ENCODE measurements around the gene AGL.
"Not testable (repeated sequence)": the region's sequence is repeated elsewhere in the genome, so short reads cannot be mapped to it uniquely, and the experiment has no call there.

AGL gene

DNA sequence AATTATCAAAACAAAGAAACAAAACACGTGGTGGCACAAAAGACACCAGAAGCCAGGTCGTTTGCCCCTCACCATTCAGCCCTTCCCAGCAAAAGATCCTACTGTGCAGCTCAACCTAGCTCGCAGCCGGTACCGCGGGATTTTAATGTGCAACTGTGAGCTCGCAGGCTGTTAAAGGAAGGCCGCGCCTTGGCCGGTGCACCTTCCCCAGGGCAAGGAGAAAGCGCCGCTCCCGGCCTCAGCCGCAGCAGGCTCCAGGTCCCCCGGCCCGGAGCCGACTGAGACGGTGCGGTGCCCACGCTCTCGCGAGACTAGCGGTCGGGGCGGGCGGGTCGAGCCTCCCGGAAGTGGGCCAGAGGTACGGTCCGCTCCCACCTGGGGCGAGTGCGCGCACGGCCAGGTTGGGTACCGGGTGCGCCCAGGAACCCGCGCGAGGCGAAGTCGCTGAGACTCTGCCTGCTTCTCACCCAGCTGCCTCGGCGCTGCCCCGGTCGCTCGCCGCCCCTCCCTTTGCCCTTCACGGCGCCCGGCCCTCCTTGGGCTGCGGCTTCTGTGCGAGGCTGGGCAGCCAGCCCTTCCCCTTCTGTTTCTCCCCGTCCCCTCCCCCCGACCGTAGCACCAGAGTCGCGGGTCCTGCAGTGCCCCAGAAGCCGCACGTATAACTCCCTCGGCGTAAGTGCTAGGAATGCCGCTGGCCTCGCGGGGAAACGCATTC lies at the start of gene AGL:
AGL (plus strand) TSS at position 618 of the 715 bp plus-strand sequence. CDS start 682 bp downstream, outside the sequence.
- peak; percentile 69 to 70 for DNase-seq

DNA sequence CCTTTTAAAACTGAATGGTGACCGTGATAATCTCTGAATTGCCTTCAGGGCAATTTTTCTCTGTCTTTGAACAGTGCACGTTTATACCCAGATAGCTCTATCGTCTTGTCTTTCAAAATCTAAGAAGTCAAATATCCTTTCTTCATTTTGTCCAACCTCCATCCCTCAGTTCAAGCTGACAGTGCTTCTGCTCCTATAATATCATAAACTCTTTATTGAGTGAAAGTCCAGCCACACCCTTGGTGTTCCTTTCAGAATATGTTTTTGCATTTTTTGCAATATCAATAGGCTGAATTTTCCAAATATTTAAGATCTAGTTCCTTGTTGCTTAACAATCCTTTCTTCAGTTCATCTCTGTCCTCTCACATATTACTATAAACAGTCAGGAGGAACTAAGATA lies 48.6 kb upstream of the AGL start:
- DNase-seq = no peak

DNA sequence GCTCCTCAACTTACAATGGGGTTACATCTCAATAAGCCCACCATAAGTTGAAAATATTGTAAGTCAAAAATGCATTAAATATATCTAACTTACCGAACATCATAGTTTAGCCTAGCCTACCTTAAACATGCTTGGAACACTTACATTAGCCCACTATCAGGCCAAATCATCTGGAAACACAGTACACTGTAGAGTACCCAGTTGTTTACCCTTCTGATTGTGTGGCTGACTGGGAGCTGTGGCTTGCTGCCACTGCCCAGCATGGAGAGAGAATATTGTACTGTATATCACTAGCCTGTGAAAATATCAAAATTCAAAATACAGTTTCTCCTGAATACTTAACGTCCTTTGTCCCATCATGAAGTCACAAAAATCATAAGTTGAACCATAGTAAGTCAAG lies 43.3 kb upstream of the AGL start:
- no peak for DNase-seq

DNA sequence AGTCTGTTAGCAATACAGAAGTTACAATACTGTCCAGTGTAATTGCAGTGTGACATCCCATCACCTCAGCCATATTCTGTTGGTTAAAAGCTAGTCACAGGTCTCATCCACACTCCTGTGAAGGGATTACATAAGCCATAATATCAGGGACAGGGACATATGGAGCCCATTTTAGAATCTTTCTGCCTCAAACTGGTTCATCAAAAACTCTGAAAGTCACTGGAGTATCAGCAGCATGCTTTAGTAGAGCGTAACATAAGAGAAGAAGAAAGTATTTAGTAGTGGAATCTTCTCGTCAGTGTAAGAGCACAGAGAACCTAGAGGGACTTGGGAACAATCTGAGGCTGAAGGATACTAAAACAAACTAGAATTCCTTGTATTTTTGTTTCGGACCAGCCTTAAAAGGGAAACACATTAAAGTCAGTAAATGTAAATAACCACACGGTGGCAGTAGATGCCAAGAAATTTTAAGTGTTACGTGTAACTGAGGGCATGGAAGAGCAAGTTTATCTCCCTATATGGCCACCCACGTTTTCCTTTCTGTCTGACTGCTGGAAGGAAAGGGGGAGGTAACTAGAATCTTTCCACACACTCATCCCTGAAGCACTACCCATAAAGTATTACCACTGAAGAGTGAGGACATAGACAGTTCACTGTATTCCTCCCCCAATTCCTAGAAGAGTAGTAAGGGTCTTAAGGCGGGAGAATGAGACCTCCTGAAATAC lies 41.6 kb upstream of the AGL start:
- peak; percentile 79 to 91 for DNase-seq

DNA sequence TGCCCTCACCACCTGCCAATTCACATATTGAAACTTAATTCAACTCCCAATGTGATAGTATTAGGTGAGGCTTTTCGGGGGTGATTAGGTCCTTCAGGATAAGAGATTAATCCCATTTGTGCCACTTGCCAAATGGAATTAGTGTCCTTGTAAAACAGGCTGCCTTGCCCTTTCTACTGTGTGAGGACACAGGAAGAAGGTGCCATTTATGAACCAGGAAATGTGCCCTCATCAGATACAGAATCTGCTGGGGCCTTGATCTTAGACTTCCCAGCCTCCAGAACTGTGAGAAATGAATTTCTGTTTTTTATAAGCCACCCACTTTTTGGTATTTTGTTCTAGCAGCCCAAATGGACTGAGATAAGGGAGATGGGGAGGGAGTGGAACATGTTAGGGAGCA lies 39.1 kb upstream of the AGL start:
- no peak for DNase-seq

DNA sequence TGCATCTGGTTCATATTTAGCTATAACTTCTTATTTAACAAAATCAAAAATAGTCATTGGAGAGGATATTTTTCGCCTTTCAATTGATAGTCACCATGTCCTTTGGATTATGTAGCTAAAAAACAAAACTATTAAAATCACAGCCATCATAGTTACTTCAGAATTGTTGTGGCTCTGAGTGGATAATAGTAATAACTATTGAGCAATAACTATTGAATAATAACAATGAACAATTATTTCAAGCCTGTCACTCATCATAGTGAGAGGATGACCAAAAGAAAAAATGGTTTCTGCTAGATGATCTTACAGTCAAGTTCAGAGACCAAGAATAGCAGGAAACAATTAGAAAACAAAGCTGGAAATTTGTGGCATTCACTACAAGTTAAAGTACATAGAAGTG lies 38.4 kb upstream of the AGL start:
- DNase-seq = no peak

DNA sequence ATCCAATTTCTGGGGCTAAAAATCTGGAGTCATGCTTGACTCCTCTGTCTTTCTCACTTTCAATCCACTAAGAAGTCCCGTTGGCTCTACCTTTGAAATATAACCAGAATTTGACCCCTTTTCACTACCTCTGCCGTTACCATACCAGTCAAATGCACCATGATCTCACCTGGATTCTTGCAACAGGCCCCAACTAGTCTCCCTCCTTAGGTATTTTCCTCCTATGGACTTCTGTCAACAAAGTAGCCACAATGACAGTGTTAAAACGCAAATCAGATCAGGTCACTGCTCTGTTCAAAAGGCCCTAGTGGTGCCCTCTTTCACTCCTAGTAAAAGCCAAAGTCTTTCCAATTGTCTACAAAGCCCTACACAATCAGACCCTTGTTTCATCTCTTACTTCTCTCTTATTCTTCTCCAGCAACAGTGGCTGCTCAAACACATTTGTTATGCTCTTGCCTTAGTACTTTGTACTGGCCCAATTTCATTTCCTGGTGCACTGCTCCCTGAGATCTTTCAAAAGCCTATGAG lies 35.7 kb upstream of the AGL start:
- DNase-seq = no peak

DNA sequence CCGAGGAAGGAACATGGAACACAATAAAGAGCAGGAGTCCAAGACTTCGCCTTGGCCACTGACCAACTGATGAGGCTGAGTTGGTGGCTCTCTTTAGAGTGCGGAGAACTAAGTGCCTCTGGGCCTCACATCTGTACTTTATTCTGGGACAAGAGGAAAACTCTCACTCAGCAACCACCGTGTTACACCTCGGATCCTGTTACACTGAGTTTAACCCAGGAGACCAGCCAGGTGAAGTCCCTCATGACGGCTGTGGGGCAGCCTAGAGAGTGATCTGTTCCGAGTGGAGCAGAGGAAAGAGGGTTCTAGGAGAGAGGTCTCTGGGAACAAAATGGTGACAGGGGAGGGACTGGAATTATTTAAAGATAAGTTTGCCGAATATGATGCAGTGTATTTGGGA lies 33.5 kb upstream of the AGL start:
- DNase-seq = no peak

DNA sequence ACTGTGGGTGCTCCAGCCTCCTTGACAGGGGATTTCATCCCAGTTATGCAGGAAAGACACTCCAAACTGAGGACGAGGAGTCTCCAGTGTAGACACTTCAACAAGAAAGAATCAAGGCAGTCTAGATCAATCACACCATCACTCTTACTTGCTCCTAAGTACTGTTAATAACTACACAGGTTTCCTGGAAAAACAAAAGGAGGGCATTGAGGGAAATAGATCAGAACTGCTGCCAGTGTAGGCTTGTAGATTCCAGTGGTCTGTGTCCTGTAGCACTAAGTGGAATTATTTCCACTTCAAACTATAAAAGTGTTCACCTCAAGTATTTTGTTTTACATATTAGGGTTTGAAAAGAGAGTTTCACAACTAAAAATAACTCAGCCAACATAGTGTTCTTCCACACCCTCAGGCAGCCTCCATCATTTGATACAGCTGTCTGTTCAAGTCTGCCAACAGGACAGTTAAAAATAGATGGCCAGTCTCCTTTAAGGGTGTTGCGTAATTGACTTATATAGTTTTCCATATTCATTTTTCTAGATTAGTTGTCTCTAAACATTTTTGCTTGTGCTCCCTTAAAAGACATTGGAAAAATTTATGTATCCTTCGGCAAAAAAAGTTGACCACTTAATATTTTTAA lies 32.0 kb upstream of the AGL start:
- DNase-seq = no peak

DNA sequence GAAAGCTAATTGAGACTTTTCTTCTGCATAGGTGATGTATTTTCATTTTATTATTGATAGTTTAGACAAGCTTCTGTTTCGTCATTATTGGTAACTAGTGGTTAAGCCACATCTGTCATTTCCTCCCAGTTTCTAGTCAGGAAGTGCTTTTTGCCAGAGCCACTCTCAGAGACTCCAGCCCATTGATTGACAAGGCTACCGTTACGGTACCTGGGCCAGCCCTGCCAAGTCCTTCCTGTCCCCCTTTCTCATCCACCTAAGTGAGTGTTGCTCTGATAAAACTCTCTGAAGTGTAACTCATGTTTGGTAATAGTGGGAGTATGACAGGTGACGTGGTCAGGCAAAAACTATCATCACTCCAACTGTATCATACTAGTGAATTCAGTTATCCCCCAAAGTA lies 29.6 kb upstream of the AGL start:
- no peak for DNase-seq

DNA sequence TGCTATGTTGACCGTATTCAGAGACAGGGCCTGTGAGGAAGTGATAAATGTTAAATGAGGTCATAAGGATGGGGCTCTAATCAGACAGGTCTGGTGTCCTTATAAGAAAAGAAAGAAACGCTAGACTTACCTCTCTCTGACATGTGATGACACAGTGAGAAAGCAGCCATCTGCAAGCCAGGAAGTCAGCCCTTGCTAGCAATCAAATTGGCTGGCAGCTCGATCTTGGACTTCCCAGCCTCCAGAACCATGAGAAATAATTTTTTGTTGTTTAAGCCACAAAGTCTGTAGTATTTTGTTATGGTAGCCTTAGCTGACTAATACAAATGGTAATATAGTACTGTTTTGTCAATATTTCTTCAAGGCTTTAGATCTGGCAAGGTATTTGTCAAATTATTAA lies 25.1 kb upstream of the AGL start:
- DNase-seq = no peak

DNA sequence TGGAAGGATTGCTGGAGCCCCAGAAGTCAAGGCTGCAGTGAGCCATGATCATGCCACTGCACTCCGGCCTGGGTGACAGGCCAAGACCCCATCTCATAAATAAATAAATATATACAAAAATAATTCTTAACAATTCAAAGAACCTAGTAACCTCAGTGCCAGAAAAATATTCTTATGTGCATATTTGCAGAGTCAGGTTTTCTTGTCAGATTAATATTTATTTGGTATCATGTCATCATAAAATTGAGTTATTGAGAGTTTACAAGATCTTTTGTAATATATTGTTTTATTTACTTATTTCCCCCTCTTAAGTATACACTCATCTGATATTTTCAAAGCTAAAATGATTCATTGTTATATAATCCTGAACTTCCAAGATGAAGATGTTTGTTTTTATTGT lies 24.5 kb upstream of the AGL start:
- no peak for DNase-seq

DNA sequence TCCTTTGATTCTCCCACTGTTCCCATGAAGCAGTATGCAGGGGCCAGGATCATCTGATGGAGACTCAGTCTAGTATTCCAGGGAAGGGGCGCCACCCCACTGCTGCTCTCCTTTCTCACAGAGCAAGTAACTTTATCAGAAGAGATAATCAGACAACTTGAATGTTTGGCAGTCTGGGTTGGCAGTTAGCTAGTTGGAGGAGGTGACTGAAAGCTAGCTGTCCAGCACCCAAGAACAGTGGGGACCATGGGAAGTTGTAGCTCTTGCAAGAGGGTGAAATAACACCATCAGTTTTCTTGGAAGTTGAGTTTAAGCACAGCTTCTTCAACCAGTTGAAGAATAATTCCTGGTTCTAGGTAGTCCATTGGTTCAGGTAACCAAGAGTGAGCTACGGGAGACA lies 22.2 kb upstream of the AGL start:
- DNase-seq = no peak

DNA sequence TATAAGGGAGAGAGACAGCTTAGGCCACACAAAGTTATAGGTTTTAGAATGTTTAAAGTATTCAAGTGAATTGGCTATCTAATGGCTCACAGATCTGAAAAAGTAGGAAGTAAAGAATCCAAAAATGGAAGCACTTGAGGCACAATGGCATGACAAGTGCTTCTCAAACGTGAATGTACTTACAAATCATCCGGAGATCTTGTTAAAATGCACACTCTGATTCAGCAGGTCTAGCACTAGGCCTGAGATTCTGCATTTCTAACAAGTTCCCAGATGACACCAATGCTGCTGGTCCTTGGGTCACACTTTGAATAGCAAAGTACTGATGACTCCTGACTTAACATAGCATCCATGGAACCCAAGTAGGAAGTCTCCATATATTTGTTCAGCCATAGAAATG lies 20.9 kb upstream of the AGL start:
- DNase-seq = no peak

DNA sequence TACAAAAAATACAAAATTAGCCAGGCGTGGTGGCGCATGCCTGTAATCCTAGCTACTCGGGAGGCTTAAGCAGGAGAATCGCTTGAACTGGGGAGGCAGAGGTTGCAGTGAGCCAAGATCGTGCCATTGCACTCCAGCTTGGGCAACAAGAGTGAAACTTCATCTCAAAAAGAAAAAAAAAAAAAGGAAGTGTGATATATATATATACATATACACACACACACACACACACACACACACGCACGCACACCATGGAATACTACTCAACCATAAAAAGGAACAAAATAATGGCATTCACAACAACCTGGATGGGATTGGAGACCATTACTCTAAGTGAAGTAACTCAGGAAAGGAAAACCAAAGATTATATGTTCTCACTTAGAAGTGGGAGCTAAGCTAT lies 16.2 kb upstream of the AGL start:
- DNase-seq = not testable (repeated sequence)

DNA sequence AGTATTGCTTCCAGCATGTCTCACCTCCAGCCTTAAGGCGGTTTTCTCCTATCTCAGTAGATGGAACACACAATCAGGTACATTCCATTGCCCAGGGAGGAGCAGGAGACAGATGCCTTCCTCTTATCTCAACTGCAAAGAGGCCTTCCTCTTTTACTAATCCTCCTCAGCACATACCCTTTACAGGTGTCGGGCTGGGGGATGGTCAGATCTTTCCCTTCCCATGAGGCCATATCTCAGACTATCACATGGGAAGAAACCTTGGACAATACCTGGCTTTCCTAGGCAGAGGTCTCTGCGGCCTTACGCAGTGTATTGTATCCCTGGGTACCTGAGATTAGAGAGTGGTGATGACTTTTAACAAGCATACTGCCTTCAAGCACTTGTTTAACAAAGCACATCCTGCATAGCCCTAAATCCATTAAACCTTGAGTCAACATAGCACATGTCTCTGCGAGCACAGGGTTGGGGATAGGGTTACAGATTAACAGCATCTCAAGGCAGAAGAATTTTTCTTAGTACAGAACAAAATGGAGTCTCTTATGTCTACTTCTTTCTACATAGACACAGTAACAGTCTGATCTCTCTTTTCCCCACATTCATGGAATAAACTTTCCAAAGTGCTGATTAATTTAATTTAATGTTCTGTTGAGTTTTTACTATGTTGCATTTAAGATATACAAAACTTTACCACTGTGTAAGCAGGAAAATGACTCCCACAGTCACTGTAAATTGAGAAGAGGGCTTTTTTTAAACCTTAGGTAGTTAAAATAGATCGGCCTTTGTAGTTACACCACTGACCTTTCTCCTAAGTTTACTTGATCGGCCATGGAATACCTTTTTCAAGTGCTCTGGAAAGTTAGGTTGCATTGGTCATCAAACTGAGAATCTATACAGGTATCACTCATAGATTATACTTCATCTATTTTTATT lies 13.7 kb upstream of the AGL start:
- not testable (repeated sequence) for DNase-seq

DNA sequence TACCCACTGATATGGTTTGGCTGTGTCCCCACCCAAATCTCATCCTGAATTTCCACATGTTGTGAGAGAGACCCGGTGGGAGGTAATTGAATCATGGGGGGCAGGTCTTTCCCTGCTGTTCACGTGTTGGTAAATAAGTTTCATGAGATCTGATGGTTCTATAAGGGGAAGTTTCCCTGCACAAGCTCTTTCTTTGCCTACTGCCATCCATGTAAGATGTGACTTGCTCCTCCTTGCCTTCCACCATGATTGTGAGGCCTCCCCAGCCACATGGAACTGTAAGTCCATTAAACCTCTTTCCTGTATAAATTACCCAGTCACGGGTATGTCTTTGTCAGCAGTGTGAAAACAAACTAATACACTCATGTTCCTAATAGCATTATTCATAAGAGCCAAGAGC lies 9.8 kb upstream of the AGL start:
- not testable (repeated sequence) for DNase-seq

DNA sequence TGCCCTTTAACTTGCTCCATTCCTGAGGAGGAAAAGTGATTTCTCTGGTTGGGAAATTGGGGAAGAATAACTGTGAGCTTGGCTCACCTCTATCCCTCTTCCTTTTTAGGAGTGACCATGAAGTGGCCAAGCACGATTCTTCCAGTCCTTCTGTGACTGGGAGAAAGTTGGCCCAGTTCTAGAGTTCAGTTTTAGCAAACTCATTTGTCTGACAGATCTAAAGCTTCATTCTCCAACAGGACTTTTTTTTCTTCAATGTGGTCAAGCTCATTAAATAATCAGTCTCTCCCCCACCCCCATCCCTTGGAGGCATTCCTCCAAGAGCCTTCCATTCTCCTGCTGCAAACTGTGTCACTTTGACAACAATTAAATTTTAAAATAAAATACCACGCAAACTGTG lies 6.4 kb upstream of the AGL start:
- no peak for DNase-seq

DNA sequence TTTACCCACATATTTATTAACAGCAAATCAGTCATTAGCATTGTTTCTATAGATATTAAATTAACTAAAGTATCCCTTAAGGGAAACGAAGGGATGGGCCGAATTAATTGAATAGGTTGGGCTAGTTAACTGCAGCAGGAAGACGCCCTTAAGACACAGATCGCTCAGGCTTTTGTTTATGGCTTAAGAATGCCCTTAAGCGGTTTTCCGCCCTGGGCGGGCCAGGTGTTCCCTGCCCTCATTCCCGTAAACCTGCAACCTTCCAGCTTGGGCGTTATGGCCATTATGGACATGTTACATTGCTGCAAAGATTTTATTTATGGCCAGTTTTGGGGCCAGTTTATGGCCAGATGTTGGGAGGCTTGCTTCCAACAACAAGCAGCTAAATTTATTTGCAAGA lies 5.0 kb upstream of the AGL start:
- DNase-seq = not testable (repeated sequence)

DNA sequence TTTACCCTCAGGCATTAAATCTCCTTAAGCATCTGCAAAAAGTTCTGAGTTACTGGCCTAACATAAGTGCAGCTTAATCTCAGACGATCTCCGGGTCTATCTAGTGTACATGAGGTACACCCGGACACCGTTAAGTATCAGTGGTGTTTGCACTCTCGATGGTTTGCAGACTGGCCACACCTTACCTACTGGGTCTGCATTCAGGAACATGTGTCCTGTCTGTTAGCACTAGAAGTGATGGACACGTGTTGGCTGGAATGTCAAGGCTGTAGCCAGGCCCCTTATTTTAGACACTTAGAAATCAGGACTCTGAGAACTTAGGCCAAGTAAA lies 783 bp upstream of the AGL start:
- no peak for DNase-seq

DNA sequence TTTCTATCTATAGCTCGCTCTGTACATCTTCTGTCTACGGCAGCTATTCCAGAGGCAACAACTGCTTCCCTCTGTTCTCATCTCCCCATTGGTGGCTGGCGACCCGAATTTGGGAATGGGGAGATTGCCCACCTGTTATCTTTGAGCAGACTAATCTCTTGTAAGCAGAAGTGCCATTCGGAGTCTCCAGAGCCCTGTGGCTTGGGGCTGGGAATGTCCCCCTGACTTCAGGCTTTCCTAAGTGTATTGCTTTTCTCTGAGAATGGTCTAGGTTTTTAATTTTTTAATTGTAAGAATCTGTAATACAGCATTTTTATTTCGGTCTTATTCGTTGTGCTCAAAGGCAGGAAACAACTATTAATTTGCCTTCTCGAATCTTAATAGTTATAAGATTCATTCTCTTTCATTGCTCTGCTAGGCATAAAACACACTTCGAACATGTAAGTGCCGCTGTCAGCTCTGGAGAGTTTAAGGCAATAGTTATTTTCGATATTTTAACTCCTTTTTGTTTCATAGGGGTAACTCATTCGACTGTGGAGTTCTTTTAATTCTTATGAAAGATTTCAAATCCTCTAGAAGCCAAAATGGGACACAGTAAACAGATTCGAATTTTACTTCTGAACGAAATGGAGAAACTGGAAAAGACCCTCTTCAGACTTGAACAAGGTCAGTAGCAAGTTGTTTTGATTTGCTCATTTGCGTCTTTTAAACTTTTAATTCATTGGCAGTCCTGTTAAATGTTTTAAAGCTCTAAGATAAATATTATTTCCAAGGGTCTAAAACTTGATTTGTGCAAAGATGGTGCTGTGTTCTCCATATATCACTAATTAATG lies 514 bp downstream of the AGL start:
- DNase-seq = peak; percentile 12 to 27

DNA sequence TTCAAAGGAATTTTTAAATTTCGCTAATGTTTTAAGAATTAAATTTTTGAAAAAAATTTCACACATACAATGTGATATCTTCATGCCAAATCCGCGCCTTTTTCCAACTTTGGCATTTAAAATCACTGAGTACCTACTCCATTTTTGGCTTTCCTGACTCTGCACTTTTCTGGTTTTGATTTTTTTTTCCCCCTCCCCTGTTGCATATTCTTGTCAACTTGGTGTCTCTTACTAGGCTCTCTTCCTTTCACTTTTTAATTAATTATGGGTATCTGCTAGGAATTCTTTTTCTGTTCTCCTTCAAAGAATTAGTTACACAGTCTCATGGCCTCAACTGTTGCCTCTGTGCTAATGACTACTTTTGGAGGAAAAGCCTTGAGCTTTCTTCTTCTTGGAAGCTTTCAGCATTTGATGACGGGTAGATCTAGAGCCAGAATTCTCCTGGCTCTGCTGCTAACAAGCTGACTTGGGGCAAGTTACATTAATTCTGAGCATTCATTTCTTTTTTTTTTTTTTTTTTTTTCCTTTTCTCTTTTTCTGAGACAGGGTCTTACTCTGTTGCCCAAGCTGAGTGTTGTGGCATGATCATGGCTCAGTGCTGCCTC lies 1.8 kb downstream of the AGL start:
- DNase-seq = no peak
